GM12864 (cell line): Measurements from ENCODE around the gene CSNK2B.
"Not testable (repeated sequence)": the region's sequence is repeated elsewhere in the genome, so short reads cannot be mapped to it uniquely, and the experiment has no call there.

Experiments used
- DNase-seq: peaks from one replicate; pipeline ENCODE4 v3.0.0-alpha.2; 2011; ENCODE audit warnings: low read depth
- H3K4me3 ChIP-seq: 2 replicates; pipeline ENCODE4 v1.5.1; 2011; ENCODE audit warnings: mild to moderate bottlenecking, low read depth, low read length, control low read depth
- TF ChIP-seq, protein P1 (sequence below): IDR thresholded peaks from 2 replicates; pipeline ENCODE4 v1.5.1; 2011; ENCODE audit warnings: low read depth, mild to moderate bottlenecking, moderate library complexity, low read length, control low read depth, inconsistent platforms; ENCODE audit errors: missing control alignments

CSNK2B gene

DNA sequence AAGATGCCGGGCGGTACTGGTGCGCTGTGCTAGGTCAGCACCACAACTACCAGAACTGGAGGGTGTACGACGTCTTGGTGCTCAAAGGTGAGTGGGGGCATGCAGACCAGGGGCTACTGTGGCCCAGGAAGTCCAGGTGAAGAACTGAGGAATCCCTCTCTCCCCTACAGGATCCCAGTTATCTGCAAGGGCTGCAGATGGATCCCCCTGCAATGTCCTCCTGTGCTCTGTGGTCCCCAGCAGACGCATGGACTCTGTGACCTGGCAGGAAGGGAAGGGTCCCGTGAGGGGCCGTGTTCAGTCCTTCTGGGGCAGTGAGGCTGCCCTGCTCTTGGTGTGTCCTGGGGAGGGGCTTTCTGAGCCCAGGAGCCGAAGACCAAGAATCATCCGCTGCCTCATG lies 41.8 kb downstream of the CSNK2B start:
- no peak for DNase-seq
- H3K4me3 ChIP-seq, result no peak overlapping the region
- TF ChIP-seq, protein P1, sequence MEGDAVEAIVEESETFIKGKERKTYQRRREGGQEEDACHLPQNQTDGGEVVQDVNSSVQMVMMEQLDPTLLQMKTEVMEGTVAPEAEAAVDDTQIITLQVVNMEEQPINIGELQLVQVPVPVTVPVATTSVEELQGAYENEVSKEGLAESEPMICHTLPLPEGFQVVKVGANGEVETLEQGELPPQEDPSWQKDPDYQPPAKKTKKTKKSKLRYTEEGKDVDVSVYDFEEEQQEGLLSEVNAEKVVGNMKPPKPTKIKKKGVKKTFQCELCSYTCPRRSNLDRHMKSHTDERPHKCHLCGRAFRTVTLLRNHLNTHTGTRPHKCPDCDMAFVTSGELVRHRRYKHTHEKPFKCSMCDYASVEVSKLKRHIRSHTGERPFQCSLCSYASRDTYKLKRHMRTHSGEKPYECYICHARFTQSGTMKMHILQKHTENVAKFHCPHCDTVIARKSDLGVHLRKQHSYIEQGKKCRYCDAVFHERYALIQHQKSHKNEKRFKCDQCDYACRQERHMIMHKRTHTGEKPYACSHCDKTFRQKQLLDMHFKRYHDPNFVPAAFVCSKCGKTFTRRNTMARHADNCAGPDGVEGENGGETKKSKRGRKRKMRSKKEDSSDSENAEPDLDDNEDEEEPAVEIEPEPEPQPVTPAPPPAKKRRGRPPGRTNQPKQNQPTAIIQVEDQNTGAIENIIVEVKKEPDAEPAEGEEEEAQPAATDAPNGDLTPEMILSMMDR, result no peak

DNA sequence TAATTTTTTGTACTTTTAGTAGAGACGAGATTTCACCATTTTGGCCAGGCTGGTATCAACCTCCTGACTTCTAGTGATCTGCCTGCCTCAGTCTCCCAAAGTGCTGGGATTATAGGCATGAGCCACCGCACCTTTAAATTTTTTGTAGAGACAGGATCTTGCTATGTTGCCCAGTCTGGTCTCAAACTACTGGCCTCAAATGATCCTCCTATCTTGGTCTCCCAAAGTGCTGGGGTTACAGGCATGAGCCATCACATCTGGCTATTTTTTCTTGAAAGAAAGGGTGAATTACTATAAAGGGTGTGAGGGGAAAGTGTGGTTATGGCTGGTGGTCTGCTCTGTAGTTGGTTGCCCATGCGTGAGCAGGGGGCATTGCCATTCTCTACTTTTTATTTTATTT lies 42.3 kb downstream of the CSNK2B start:
- DNase-seq, result no peak
- no peak overlapping the region for H3K4me3 ChIP-seq
- TF ChIP-seq, protein P1, result no peak

GRCh38 chr6:31709157-31709556 lies 43.3 kb downstream of the CSNK2B start:
- H3K4me3 ChIP-seq, DNase-seq: not testable (repeated sequence)

GRCh38 chr6:31710523-31711219 lies 44.8 kb downstream of the CSNK2B start:
- no peak for DNase-seq
- TF ChIP-seq, protein P1, result no peak

DNA sequence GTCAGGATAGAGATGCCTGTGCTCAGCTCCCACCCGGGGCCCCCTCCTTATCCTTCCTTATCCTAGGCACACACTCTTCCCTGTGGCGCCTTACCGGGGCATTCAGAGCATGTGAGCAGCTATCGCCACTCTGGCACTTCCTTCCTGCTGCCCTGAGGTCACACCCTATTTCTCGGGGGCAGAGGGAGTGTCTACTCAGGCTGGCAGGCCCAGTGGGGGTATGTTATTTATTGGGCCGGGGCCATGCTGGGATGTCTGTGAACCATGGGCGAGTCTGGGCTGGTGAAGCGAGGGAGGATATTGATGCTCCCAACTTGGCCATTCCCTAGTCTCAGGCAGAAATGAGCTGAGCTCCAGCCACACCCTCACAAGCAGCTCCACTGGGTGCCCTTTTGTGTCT lies 45.4 kb downstream of the CSNK2B start:
- H3K4me3 ChIP-seq, result no peak overlapping the region
- no peak for DNase-seq
- TF ChIP-seq, protein P1, result no peak

More at GRCh38 chr6:31710523-31711219, 44.8 kb downstream of the CSNK2B start:
- H3K4me3 ChIP-seq, result no peak overlapping the region

GRCh38 chr6:31712296-31712695 lies 46.4 kb downstream of the CSNK2B start:
- DNase-seq, result no peak
- TF ChIP-seq, protein P1, result peak; percentile 16
- no peak overlapping the region for H3K4me3 ChIP-seq

- TF ChIP-seq, protein P1, result no peak
- no peak for DNase-seq
- no peak overlapping the region for H3K4me3 ChIP-seq
Observed at GRCh38 chr6:31713465-31713864, 47.6 kb downstream of the CSNK2B start.
